Liver (tissue), 9 donors: ENCODE measurements around the gene LAYN. TPM values are rescaled to one million over a fixed set of nuclear protein-coding genes. Genes with fewer than 3 reads are reported as not detected.
A peak's percentile ranks its signal among the peaks of the same experiment; 100 is the strongest.

Experiments
- DNase-seq: peaks from one replicate; pipeline ENCODE4 v3.0.0-alpha.2; 2017; ENCODE audit warnings: low spot score
- H3K27ac ChIP-seq, 2 donors: one replicate each; pipeline ENCODE4 v1.7.0; 2013; ENCODE audit warnings: inconsistent platforms in 2 of 2, low read length in 2 of 2, control low read depth in 1 of 2, low read depth in 1 of 2, mild to moderate bottlenecking in 1 of 2
- H3K27me3 ChIP-seq, 4 donors: one replicate each; pipeline versions ENCODE4 v1.6.1 to v1.7.0; 2013; ENCODE audit warnings: low read length in 3 of 4, inconsistent platforms in 1 of 4, mild to moderate bottlenecking in 1 of 4, moderate library complexity in 1 of 4; ENCODE audit not compliant: control insufficient read depth in 4 of 4, insufficient read depth in 4 of 4
- H3K36me3 ChIP-seq, 4 donors: one replicate each; pipeline versions ENCODE4 v1.6.1 to v1.7.0; 2013; ENCODE audit warnings: low read length in 3 of 4, mild to moderate bottlenecking in 3 of 4, low read depth in 1 of 4, moderate library complexity in 1 of 4; ENCODE audit not compliant: control insufficient read depth in 4 of 4, insufficient read depth in 3 of 4
- H3K4me1 ChIP-seq, 4 donors: one replicate each; pipeline versions ENCODE4 v1.6.1 to v1.7.0; 2013; ENCODE audit warnings: low read length in 3 of 4, mild to moderate bottlenecking in 3 of 4, moderate library complexity in 1 of 4; ENCODE audit not compliant: control insufficient read depth in 4 of 4, insufficient read depth in 4 of 4
- H3K4me3 ChIP-seq, 3 donors: one replicate each; pipeline versions ENCODE4 v1.6.1 to v1.7.0; 2013; ENCODE audit warnings: low read length in 3 of 3, control low read depth in 1 of 3, low read depth in 1 of 3, mild to moderate bottlenecking in 1 of 3
- H3K9ac ChIP-seq, 2 donors: one replicate each; pipeline ENCODE4 v1.7.0; 2013; ENCODE audit warnings: low read length in 2 of 2, mild to moderate bottlenecking in 2 of 2, moderate library complexity in 2 of 2, control low read depth in 1 of 2, low read depth in 1 of 2
- H3K9me3 ChIP-seq, 4 donors: one replicate each; pipeline versions ENCODE4 v1.6.1 to v1.7.0; 2013; ENCODE audit warnings: low read length in 3 of 4; ENCODE audit not compliant: control insufficient read depth in 4 of 4
- FOXA1 ChIP-seq: IDR thresholded peaks from 2 replicates; pipeline ENCODE4 v1.6.1; 2016; ENCODE audit warnings: antibody characterized with exemption
- GABPA ChIP-seq, 2 donors: IDR thresholded peaks in 1 of 2; conservative IDR thresholded peaks in 1 of 2; 2 replicates each; pipeline ENCODE4 v1.6.1; 2016; ENCODE audit warnings: antibody characterized with exemption in 2 of 2, mild to moderate bottlenecking in 1 of 2, moderate library complexity in 1 of 2
- HNF4A ChIP-seq, 2 donors: conservative IDR thresholded peaks; 2 replicates each; pipeline ENCODE4 v1.6.1; 2016; ENCODE audit warnings: antibody characterized with exemption in 2 of 2, mild to moderate bottlenecking in 2 of 2
- HNF4G ChIP-seq: IDR thresholded peaks from 2 replicates; pipeline ENCODE4 v1.6.1; 2016; ENCODE audit warnings: antibody characterized with exemption
- NR2F2 ChIP-seq: IDR thresholded peaks from 2 replicates; pipeline ENCODE4 v1.6.1; 2016; ENCODE audit warnings: antibody characterized with exemption
- RAD21 ChIP-seq, 2 donors: IDR thresholded peaks; 2 replicates each; pipeline ENCODE4 v1.6.1; 2016; ENCODE audit warnings: antibody characterized with exemption in 2 of 2, mild to moderate bottlenecking in 2 of 2
- RXRA ChIP-seq, 2 donors: IDR thresholded peaks; 2 replicates each; pipeline ENCODE4 v1.6.1; 2017 to 2018; ENCODE audit warnings: antibody characterized with exemption in 2 of 2, mild to moderate bottlenecking in 1 of 2
- TAF1 ChIP-seq: conservative IDR thresholded peaks from 2 replicates; pipeline ENCODE4 v1.6.1; 2016; ENCODE audit warnings: antibody characterized with exemption, mild to moderate bottlenecking
- WGBS: extraction: QIAGEN DNeasy Blood & Tissue Kit; methylation state at CpG from one replicate; pipeline ENCODE4 v1.1.7; 2013; 5-methylcytosine and 5-hydroxymethylcytosine counted together
- polyA plus RNA-seq, 2 donors: library from polyadenylated mRNA; stranded (reverse) in 1 of 2; unstranded in 1 of 2; fragments of 200-250 nt in 1 of 2; fragments of >200 nt in 1 of 2; fragmentation: Nextera tagmentation in 1 of 2; extraction: Ambion mirVana in 1 of 2; gene quantifications; one replicate each; pipeline versions ENCODE4 v1.2.1 to v1.2.3, GENCODE V29; 2013 to 2015
- total RNA-seq, 2 donors: library from RNA; depleted of rRNA; stranded (reverse); fragments of >200 nt; gene quantifications; one replicate each; pipeline ENCODE4 v1.2.3, GENCODE V29; 2014
- TF ChIP-seq, protein P1 (sequence below): IDR thresholded peaks from 2 replicates; pipeline ENCODE4 v1.6.1; 2016; ENCODE audit warnings: antibody characterized with exemption
- TF ChIP-seq, protein P2 (sequence below): IDR thresholded peaks from 2 replicates; pipeline ENCODE4 v1.6.1; 2016; ENCODE audit warnings: antibody characterized with exemption
- TF ChIP-seq, protein P3 (sequence below): IDR thresholded peaks from 2 replicates; pipeline ENCODE4 v1.6.1; 2016; ENCODE audit warnings: antibody characterized with exemption, mild to moderate bottlenecking
- donor health status: healthy.
- donor health status: healthy.
- donor health status: healthy.
- donor health status: healthy.
- donor health status: healthy.

Gene LAYN
- total and polyA plus RNA-seq, 4 donors, result 0.43 to 0.98 (median 0.88) TPM

DNA sequence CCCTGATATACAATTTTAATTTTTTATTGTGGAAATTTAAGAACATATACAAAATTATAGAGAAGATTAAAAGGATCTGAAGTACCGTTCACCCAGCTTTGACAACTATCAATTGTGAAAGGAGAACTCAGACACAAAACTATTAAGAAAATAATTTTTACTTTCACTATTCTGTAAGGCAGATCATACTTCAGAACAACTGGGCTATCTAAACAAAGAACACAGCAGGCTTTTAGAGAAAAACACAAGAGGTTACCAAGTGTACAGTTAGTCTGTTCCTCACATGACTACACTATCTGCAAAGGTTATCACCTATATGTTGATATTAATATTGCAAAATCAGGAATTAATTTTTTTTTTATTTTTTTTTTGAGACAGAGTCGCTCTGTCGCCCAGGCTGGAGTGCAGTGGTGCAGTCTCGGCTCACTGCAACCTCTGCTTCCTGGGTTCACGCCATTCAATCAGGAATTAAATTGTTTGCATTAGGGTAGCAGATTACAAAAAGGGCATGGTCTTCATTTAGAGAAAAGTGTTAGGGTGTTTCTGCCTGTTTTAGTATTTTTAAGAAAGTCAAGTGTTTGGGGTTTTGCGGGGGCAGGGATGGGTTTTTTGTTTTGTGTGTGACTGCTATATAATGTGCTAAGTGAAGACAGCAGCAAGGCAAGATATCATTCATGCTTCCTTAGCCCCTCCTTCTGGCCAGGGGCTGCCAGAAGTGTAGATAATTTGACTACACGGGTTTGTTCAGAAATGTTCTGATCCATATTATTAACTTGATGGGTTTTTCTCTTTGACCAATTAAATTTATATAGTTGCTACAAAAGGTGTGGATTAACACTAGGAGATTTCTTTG is 34.1 kb downstream of the LAYN start:
- H3K4me3 ChIP-seq, result peak overlapping the region in 1 of 3 donors; percentile 16
- no peak for TF ChIP-seq RAD21 (IDR thresholded peaks at IDR 0.05)
- peak; percentile 17 for TF ChIP-seq NR2F2
- TF ChIP-seq HNF4G, result no peak
- TF ChIP-seq, protein P1, sequence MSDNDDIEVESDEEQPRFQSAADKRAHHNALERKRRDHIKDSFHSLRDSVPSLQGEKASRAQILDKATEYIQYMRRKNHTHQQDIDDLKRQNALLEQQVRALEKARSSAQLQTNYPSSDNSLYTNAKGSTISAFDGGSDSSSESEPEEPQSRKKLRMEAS, result peak; percentile 20
- H3K9me3 ChIP-seq, result no peaks in the 10 kb centered on the region
- no peak for DNase-seq
- WGBS, result 40% methylated on average over 7 of the region's 7 CpGs
- H3K27me3 ChIP-seq, result no peaks in the 10 kb centered on the region
- H3K36me3 ChIP-seq, result no peaks in the 10 kb centered on the region
- peak overlapping the region; percentile 5 to 48 for H3K27ac ChIP-seq
- H3K9ac ChIP-seq, result peak overlapping the region in 1 of 2 donors; percentile 66
- H3K4me1 ChIP-seq, result peaks cover 0 to 13% (median 8%) of the 10 kb centered on the region in 4 donors

DNA sequence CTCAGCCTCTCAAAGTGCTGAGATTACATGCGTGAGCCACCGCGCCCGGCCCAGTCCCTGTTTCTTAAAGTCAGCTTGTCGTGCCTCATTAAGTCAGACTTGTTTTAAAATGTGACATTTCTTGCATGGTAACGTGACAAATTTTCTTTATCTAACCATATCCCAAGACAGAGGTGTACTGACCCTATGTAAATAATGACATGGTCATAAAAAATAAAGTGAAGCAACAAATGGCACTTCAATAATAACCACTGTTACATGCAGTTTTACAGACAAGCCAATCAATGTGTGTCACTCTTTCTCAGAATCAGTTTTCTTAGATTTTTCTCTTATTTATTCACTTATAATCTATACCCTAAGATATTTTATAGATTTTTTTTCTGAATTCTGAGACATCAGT is 35.2 kb downstream of the LAYN start:
- no peaks in the 10 kb centered on the region for H3K27me3 ChIP-seq
- peaks cover 0 to 13% (median 8%) of the 10 kb centered on the region in 4 donors for H3K4me1 ChIP-seq
- H3K9me3 ChIP-seq, result no peaks in the 10 kb centered on the region
- no peak overlapping the region for H3K9ac ChIP-seq
- no peak overlapping the region for H3K4me3 ChIP-seq
- H3K36me3 ChIP-seq, result no peaks in the 10 kb centered on the region
- TF ChIP-seq FOXA1, result no peak
- no peak for TF ChIP-seq RAD21 (IDR thresholded peaks at IDR 0.05)
- TF ChIP-seq, protein P2, sequence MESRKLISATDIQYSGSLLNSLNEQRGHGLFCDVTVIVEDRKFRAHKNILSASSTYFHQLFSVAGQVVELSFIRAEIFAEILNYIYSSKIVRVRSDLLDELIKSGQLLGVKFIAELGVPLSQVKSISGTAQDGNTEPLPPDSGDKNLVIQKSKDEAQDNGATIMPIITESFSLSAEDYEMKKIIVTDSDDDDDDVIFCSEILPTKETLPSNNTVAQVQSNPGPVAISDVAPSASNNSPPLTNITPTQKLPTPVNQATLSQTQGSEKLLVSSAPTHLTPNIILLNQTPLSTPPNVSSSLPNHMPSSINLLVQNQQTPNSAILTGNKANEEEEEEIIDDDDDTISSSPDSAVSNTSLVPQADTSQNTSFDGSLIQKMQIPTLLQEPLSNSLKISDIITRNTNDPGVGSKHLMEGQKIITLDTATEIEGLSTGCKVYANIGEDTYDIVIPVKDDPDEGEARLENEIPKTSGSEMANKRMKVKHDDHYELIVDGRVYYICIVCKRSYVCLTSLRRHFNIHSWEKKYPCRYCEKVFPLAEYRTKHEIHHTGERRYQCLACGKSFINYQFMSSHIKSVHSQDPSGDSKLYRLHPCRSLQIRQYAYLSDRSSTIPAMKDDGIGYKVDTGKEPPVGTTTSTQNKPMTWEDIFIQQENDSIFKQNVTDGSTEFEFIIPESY, result no peak
- no peak for TF ChIP-seq GABPA (IDR thresholded peaks at IDR 0.05 in 1 of 2, conservative IDR thresholded peaks at IDR 0.05 in 1 of 2)
- no peak for TF ChIP-seq HNF4G
- DNase-seq, result no peak
- WGBS, result 94% methylated on average over 6 of the region's 6 CpGs
- no peak overlapping the region for H3K27ac ChIP-seq

DNA sequence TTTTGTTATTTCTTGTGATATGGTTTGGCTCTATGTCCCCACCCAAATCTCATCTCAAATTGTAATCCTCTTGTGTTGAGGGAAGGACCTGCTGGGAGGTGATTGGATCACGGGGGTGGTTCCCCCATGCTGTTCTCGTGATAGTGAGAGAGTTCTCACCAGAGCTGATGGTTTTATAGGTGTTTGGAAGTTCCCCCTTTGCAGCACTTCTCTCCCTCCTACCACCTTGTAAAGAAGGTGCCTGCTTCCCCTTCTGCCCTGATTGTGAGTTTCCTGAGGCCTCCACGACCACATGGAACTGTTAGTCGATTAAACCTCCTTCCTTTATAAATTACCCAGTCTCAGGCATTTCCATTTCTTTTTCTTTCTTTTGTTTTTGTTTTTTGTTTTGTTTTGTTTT is 37.3 kb downstream of the LAYN start:
- Histone ChIP-seq H3K36me3 (no peaks in the 10 kb centered on the region), H3K27ac (no peak overlapping the region), H3K4me1 (peaks cover 0 to 18% (median 8%) of the 10 kb centered on the region in 4 donors), H3K4me3 (no peak overlapping the region), H3K27me3 (no peaks in the 10 kb centered on the region), H3K9ac (no peak overlapping the region), H3K9me3 (no peaks in the 10 kb centered on the region)
- no peak for DNase-seq
- 84% methylated on average over 4 of the region's 4 CpGs for WGBS
- TF ChIP-seq RAD21 (IDR thresholded peaks at IDR 0.05), result no peak
- no peak for TF ChIP-seq TAF1
- TF ChIP-seq, protein P3, sequence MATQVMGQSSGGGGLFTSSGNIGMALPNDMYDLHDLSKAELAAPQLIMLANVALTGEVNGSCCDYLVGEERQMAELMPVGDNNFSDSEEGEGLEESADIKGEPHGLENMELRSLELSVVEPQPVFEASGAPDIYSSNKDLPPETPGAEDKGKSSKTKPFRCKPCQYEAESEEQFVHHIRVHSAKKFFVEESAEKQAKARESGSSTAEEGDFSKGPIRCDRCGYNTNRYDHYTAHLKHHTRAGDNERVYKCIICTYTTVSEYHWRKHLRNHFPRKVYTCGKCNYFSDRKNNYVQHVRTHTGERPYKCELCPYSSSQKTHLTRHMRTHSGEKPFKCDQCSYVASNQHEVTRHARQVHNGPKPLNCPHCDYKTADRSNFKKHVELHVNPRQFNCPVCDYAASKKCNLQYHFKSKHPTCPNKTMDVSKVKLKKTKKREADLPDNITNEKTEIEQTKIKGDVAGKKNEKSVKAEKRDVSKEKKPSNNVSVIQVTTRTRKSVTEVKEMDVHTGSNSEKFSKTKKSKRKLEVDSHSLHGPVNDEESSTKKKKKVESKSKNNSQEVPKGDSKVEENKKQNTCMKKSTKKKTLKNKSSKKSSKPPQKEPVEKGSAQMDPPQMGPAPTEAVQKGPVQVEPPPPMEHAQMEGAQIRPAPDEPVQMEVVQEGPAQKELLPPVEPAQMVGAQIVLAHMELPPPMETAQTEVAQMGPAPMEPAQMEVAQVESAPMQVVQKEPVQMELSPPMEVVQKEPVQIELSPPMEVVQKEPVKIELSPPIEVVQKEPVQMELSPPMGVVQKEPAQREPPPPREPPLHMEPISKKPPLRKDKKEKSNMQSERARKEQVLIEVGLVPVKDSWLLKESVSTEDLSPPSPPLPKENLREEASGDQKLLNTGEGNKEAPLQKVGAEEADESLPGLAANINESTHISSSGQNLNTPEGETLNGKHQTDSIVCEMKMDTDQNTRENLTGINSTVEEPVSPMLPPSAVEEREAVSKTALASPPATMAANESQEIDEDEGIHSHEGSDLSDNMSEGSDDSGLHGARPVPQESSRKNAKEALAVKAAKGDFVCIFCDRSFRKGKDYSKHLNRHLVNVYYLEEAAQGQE, result no peak
- no peak for TF ChIP-seq HNF4A (conservative IDR thresholded peaks at IDR 0.05)
- TF ChIP-seq GABPA (IDR thresholded peaks at IDR 0.05 in 1 of 2, conservative IDR thresholded peaks at IDR 0.05 in 1 of 2), result no peak
- TF ChIP-seq, protein P2, result no peak
- TF ChIP-seq HNF4G, result no peak
- TF ChIP-seq RXRA (IDR thresholded peaks at IDR 0.05), result no peak
- TF ChIP-seq, protein P1, result no peak
